OCI-LY7 (cell line): Measurements from ENCODE around the gene MACROD2. TPM values are rescaled to one million over a fixed set of nuclear protein-coding genes. Genes with fewer than 3 reads are reported as not detected.

Source experiments
- BruUV-seq: library from RNA; stranded (reverse); fragments of 400-500 nt; replicated peaks from 2 replicates; lab custom pipeline; 2021; lab: Mats Ljungman, UMichigan
- CTCF ChIA-PET: fragments of 300-600 bp; sonication (Branson Sonifier 250); formaldehyde crosslinking; loops from one replicate; lab custom pipeline; 2022; ENCODE audit warnings: antibody characterized with exemption; ENCODE audit not compliant: unreplicated experiment; lab: Charles Lee
- POLR2A ChIA-PET: fragments of 300-600 bp; sonication (Branson Sonifier 250); formaldehyde crosslinking; loops from one replicate; lab custom pipeline; 2022; ENCODE audit warnings: antibody characterized with exemption; lab: Charles Lee
- DNase-seq: peaks from one replicate; pipeline ENCODE4 v3.0.0-alpha.2; 2015; ENCODE audit warnings: low spot score
- H2AFZ ChIP-seq: fragments of 200-600 bp; sonication (generic), shearing (Covaris generic); 2 replicates; pipeline ENCODE4 v1.6.1; 2014; ENCODE audit warnings: mild to moderate bottlenecking, antibody characterized with exemption, low read length, moderate library complexity
- H3K27ac ChIP-seq: fragments of 200-600 bp; sonication (generic); 2 replicates; pipeline ENCODE4 v1.5.1; 2014; ENCODE audit warnings: mixed run types, low read depth, mild to moderate bottlenecking, moderate library complexity, low read length, inconsistent platforms; ENCODE audit not compliant: poor library complexity, severe bottlenecking
- H3K36me3 ChIP-seq: fragments of 200-600 bp; sonication (generic); 2 replicates; pipeline ENCODE4 v1.6.1; 2014; ENCODE audit warnings: mild to moderate bottlenecking, antibody characterized with exemption, low read length, moderate library complexity, mixed read lengths; ENCODE audit not compliant: insufficient read depth
- H3K4me1 ChIP-seq: fragments of 200-600 bp; sonication (generic); 2 replicates; pipeline ENCODE4 v1.5.1; 2014; ENCODE audit warnings: mild to moderate bottlenecking, low read length; ENCODE audit not compliant: insufficient read depth, poor library complexity, severe bottlenecking
- H3K4me2 ChIP-seq: fragments of 200-600 bp; sonication (generic); 2 replicates; pipeline ENCODE4 v1.6.1; 2014; ENCODE audit warnings: mild to moderate bottlenecking, low read length
- H3K4me3 ChIP-seq: fragments of 200-600 bp; sonication (generic); 2 replicates; pipeline ENCODE4 v1.5.1; 2014; ENCODE audit warnings: mild to moderate bottlenecking, low read depth, low read length; ENCODE audit not compliant: poor library complexity, severe bottlenecking
- H3K79me2 ChIP-seq: fragments of 200-600 bp; sonication (generic); 2 replicates; pipeline ENCODE4 v1.6.1; 2016; ENCODE audit warnings: low read depth, mild to moderate bottlenecking, low read length, moderate library complexity, mixed read lengths; ENCODE audit not compliant: insufficient read depth
- H3K9me2 ChIP-seq: fragments of 200-600 bp; sonication (generic); 2 replicates; pipeline ENCODE4 v1.6.1; 2016; ENCODE audit warnings: mild to moderate bottlenecking, low read length, mixed read lengths; ENCODE audit not compliant: insufficient read depth
- H3K9me3 ChIP-seq: fragments of 200-600 bp; sonication (generic); 2 replicates; pipeline ENCODE4 v1.6.1; 2014; ENCODE audit warnings: mild to moderate bottlenecking, mixed run types, low read length, mixed read lengths
- H4K20me1 ChIP-seq: fragments of 200-600 bp; sonication (generic); 2 replicates; pipeline ENCODE4 v1.6.1; 2014; ENCODE audit warnings: mild to moderate bottlenecking, antibody characterized with exemption, low read length, moderate library complexity, mixed read lengths; ENCODE audit not compliant: insufficient read depth
- EZH2phosphoT487 ChIP-seq: fragments of 200-600 bp; sonication (generic); IDR thresholded peaks from 2 replicates; pipeline ENCODE4 v1.6.1; 2018; ENCODE audit warnings: low read depth, borderline replicate concordance, mild to moderate bottlenecking, mixed run types, antibody characterized with exemption, low read length, moderate library complexity, mixed read lengths
- intact Hi-C: fragments of 100-400 bp; cut with micrococcal nuclease; formaldehyde crosslinking; loops from one replicate; pipeline ENCODE4 v1.10.0; 2022; ENCODE audit not compliant: unreplicated experiment
- total RNA-seq, 2 experiments: library from RNA; depleted of rRNA in 1 of 2; stranded (reverse); fragments of >200 nt in 1 of 2; shearing (Covaris generic) in 1 of 2; gene quantifications; 2 replicates each; pipeline ENCODE4 v1.2.3, GENCODE V29; 2014 to 2022
- TF ChIP-seq, protein P1 (sequence below): fragments of 200-600 bp; sonication (generic); conservative IDR thresholded peaks from 2 replicates; pipeline ENCODE4 v1.5.1; 2014; ENCODE audit warnings: mild to moderate bottlenecking, antibody characterized with exemption, low read length, moderate library complexity, mixed read lengths

MACROD2 gene
- total RNA-seq, 2 experiments from 2014 or later, result 0.09 to 4.5 TPM

DNA sequence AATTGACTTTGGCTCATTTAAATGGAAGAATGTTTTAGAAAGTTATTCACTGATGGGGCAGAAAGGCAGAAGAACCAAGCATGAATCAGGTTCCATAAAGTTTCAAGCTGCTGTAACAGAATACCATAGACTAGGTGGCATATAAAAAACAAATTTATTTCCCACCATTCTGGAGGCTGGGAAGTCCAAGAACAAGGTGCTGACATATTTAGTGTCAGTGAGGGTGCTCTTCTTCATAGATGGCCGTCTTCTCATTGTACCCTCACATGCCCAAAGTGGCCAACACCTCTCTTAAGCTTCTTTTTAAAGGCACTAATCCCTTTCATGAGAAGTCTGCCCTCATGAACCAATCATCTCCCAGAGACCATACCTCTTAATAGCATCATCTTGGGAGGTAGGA is 902.3 kb downstream of the MACROD2 start:
- Histone ChIP-seq H2AFZ (no peak overlapping the region), H3K4me1 (no peaks in the 10 kb centered on the region), H3K4me2 (no peak overlapping the region), H4K20me1 (no peaks in the 10 kb centered on the region), H3K9me3 (no peaks in the 10 kb centered on the region), H3K9me2 (no peaks in the 10 kb centered on the region), H3K36me3 (no peaks in the 10 kb centered on the region), H3K4me3 (no peak overlapping the region), H3K27ac (no peak overlapping the region), H3K79me2 (no peaks in the 10 kb centered on the region)
- POLR2A ChIA-PET, result interaction anchor here (0.6 kb wide), 1 partner anchor 21 kb away, joined by 7 read pairs; no protein-coding TSS in a partner anchor
- intact Hi-C loops, result no loop called here
- CTCF ChIA-PET, result no interaction called here
- BruUV-seq, result no TSS peak
- no peak for DNase-seq
- TF ChIP-seq EZH2phosphoT487, result no peak
- TF ChIP-seq, protein P1, sequence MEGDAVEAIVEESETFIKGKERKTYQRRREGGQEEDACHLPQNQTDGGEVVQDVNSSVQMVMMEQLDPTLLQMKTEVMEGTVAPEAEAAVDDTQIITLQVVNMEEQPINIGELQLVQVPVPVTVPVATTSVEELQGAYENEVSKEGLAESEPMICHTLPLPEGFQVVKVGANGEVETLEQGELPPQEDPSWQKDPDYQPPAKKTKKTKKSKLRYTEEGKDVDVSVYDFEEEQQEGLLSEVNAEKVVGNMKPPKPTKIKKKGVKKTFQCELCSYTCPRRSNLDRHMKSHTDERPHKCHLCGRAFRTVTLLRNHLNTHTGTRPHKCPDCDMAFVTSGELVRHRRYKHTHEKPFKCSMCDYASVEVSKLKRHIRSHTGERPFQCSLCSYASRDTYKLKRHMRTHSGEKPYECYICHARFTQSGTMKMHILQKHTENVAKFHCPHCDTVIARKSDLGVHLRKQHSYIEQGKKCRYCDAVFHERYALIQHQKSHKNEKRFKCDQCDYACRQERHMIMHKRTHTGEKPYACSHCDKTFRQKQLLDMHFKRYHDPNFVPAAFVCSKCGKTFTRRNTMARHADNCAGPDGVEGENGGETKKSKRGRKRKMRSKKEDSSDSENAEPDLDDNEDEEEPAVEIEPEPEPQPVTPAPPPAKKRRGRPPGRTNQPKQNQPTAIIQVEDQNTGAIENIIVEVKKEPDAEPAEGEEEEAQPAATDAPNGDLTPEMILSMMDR, result no peak

DNA sequence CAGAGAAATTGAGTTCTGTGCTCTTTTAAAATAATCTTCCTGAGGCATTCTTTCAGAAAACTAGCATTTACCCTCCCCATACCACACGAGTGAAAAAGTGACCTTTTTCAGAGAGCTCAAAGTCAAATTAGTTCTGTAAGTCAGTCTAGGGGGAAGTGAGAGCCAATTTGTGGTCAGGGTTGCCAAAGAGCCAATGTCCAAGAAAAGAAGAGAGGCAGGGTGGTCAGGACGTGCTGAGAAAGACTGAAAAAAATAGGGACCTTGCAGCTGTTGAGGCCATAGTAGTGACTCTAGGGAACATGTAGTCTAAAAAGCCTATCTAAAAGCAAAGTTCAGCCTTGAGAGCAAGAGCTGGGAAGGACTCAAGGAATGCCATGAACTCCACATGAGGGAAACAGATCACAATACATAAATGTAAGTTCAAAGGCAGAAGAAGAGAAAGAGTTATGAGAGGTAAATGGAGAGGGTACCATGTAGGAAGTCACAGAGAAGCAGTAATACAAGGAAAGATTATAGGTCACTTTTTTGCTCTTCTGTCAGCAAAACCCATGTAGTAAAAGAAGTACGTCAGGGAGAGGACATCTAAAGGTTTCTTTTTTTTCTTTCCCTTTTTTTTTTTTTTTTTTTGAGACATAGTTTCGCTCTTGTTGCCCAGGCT is 907.2 kb downstream of the MACROD2 start:
- H2AFZ ChIP-seq, result no peak overlapping the region
- BruUV-seq, result no TSS peak
- H3K4me3 ChIP-seq, result no peak overlapping the region
- ChIA-PET CTCF (no interaction called here), POLR2A (no interaction called here)
- no peaks in the 10 kb centered on the region for H3K79me2 ChIP-seq
- TF ChIP-seq EZH2phosphoT487, result no peak
- TF ChIP-seq, protein P1, result no peak
- no peaks in the 10 kb centered on the region for H3K36me3 ChIP-seq
- no peaks in the 10 kb centered on the region for H3K9me2 ChIP-seq
- no peak overlapping the region for H3K27ac ChIP-seq
- H4K20me1 ChIP-seq, result no peaks in the 10 kb centered on the region
- no peak for DNase-seq
- no peaks in the 10 kb centered on the region for H3K4me1 ChIP-seq
- intact Hi-C loops, result no loop called here
- H3K4me2 ChIP-seq, result no peak overlapping the region
- no peaks in the 10 kb centered on the region for H3K9me3 ChIP-seq

DNA sequence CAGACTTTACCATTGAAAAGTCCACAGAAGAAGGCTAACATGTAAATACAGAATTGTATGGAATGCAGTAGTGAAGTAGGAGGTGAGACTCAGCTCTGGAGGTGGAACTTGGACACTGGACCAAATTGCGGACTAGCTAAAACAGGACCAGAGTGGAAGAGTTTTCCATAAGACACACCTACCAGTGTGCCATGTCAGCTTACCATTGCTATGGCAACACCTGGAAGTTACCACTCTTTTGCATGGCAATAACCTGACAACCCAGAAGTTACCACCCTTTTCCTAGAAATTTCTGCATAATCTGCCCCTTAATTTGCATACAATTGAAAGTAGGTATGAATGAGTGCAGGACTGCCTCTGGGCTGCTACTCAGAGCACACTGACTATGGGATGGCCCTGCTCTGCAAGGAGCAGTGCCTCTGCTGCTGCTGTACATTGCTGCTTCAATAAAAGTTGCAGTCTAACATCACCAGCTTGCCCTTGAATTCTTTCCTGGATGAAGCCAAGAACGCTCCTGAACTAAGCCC is 911.7 kb downstream of the MACROD2 start:
- ChIA-PET POLR2A (no interaction called here), CTCF (no interaction called here)

More for the DNA sequence above, 911.7 kb downstream of the MACROD2 start:
- H2AFZ ChIP-seq, result no peak overlapping the region
- no peaks in the 10 kb centered on the region for H3K4me1 ChIP-seq
- H3K9me3 ChIP-seq, result no peaks in the 10 kb centered on the region
- H3K36me3 ChIP-seq, result no peaks in the 10 kb centered on the region
- H4K20me1 ChIP-seq, result no peaks in the 10 kb centered on the region
- H3K79me2 ChIP-seq, result no peaks in the 10 kb centered on the region
- H3K27ac ChIP-seq, result no peak overlapping the region
- no peak for DNase-seq
- no peaks in the 10 kb centered on the region for H3K9me2 ChIP-seq
- intact Hi-C loops, result no loop called here
- no peak overlapping the region for H3K4me2 ChIP-seq
- TF ChIP-seq, protein P1, result no peak
- TF ChIP-seq EZH2phosphoT487, result no peak
- BruUV-seq, result no TSS peak
- no peak overlapping the region for H3K4me3 ChIP-seq
